K562 (cell line): ENCODE data around the gene UTP11. TPM values are rescaled to one million over a fixed set of nuclear protein-coding genes. Genes with fewer than 3 reads are reported as not detected.

Source experiments
- ATF7 ChIP-seq: fragments of 450-650 bp; IDR thresholded peaks from 2 replicates; pipeline ENCODE4 v1.7.1; 2014; ENCODE audit warnings: mild to moderate bottlenecking, moderate library complexity
- CBFA2T2 ChIP-seq: fragments of 450-650 bp; conservative IDR thresholded peaks from 2 replicates; pipeline ENCODE4 v1.6.1; 2017; ENCODE audit warnings: mild to moderate bottlenecking
- CCNT2 ChIP-seq: IDR thresholded peaks from 2 replicates; pipeline ENCODE4 v1.6.1; 2011; ENCODE audit warnings: borderline replicate concordance, low read depth, mild to moderate bottlenecking, moderate library complexity, mixed read lengths, low read length; ENCODE audit not compliant: insufficient read length; ENCODE audit errors: extremely low read depth
- CEBPB ChIP-seq: fragments of 450-650 bp; IDR thresholded peaks from 2 replicates; pipeline ENCODE4 v1.6.1; 2016; ENCODE audit warnings: missing genetic modification characterization, missing compliant biosample characterization
- CREBBP ChIP-seq: IDR thresholded peaks from one replicate; pipeline ENCODE4 v1.6.1; 2012; ENCODE audit warnings: low read depth, mild to moderate bottlenecking, control low read depth, inconsistent platforms, low read length
- EWSR1 ChIP-seq: fragments of 450-650 bp; IDR thresholded peaks from 2 replicates; pipeline ENCODE4 v1.6.1; 2018; ENCODE audit warnings: borderline replicate concordance, mild to moderate bottlenecking, low read depth, moderate library complexity; ENCODE audit not compliant: partially characterized antibody
- GABPA ChIP-seq: fragments of 200-800 bp; sonication (Bioruptor generic); conservative IDR thresholded peaks from 2 replicates; pipeline ENCODE4 v1.6.1; 2016; ENCODE audit warnings: low read depth, missing genetic modification characterization, missing compliant biosample characterization
- HNRNPLL ChIP-seq: fragments of 200-400 bp; formaldehyde crosslinking; IDR thresholded peaks from 2 replicates; pipeline ENCODE4 v1.6.1; 2017; ENCODE audit warnings: low read length, low read depth, mild to moderate bottlenecking; ENCODE audit not compliant: poor library complexity, severe bottlenecking
- MEIS2 ChIP-seq: fragments of 450-650 bp; IDR thresholded peaks from 2 replicates; pipeline ENCODE4 v1.6.1; 2014; ENCODE audit warnings: mild to moderate bottlenecking; ENCODE audit not compliant: partially characterized antibody
- MYBL2 ChIP-seq, 2 experiments: fragments of 450-650 bp in 1 of 2; sonication (generic) in 1 of 2; formaldehyde crosslinking in 1 of 2; IDR thresholded peaks; 2 replicates each; pipeline versions ENCODE4 v1.6.1 to v1.8.1; 2017 to 2022; ENCODE audit warnings: borderline replicate concordance in 1 of 2, inconsistent platforms in 1 of 2, low read depth in 1 of 2, mild to moderate bottlenecking in 1 of 2, missing genetic modification reagents in 1 of 2, moderate library complexity in 1 of 2
- NCOA2 ChIP-seq, 2 experiments: fragments of 450-650 bp; IDR thresholded peaks; 2 replicates each; pipeline ENCODE4 v1.6.1; 2018; ENCODE audit warnings: mild to moderate bottlenecking in 2 of 2, moderate library complexity in 1 of 2; ENCODE audit not compliant: partially characterized antibody in 2 of 2
- POLR2B ChIP-seq: fragments of 450-650 bp; IDR thresholded peaks from 2 replicates; pipeline ENCODE4 v1.6.1; 2018; ENCODE audit warnings: low read depth; ENCODE audit not compliant: partially characterized antibody
- SNRNP70 ChIP-seq: fragments of 200-400 bp; formaldehyde crosslinking; optimal IDR thresholded peaks from 2 replicates; pipeline ENCODE3; 2017; ENCODE audit warnings: low read depth, low read length
- SP2 ChIP-seq: IDR thresholded peaks from 2 replicates; pipeline ENCODE4 v1.6.1; 2011; ENCODE audit warnings: mild to moderate bottlenecking, low read depth, low read length, moderate library complexity; ENCODE audit not compliant: poor library complexity, severe bottlenecking; ENCODE audit errors: extremely low read depth
- TEAD2 ChIP-seq: fragments of 450-650 bp; IDR thresholded peaks from 2 replicates; pipeline ENCODE4 v1.6.1; 2016; ENCODE audit warnings: missing genetic modification characterization, control low read depth, missing compliant biosample characterization
- TGIF2 ChIP-seq: sonication (generic); formaldehyde crosslinking; IDR thresholded peaks from 2 replicates; pipeline ENCODE4 v1.8.1; 2022; ENCODE audit warnings: mild to moderate bottlenecking, missing genetic modification reagents, moderate library complexity
- ZBTB7A ChIP-seq: IDR thresholded peaks from 2 replicates; pipeline ENCODE4 v1.6.1; 2011; ENCODE audit warnings: low read depth, mild to moderate bottlenecking, low read length, moderate library complexity, borderline replicate concordance; ENCODE audit not compliant: control insufficient read depth
- ZNF717 ChIP-seq: fragments of 250-450 bp; sonication (Bioruptor Pico); IDR thresholded peaks from 2 replicates; pipeline ENCODE4 v1.5.0; 2021
- ZNF778 ChIP-seq: fragments of 450-650 bp; formaldehyde crosslinking; IDR thresholded peaks from 2 replicates; pipeline ENCODE4 v1.4.0; 2020; ENCODE audit warnings: mild to moderate bottlenecking, moderate library complexity
- polyA plus RNA-seq, 8 experiments: library from polyadenylated mRNA; depleted of rRNA in 4 of 8; stranded (reverse) in 5 of 8; unstranded in 3 of 8; fragments of >200 nt; fragmentation: Nextera tagmentation in 2 of 8; fragmentation: Illumina TruSeq in 1 of 8; extraction: Ambion mirVana in 2 of 8; extraction: Trizol in 1 of 8; gene quantifications; 2 replicates each; pipeline versions ENCODE4 v1.2.1 to v1.2.3, GENCODE V29; 2011 to 2014; ENCODE audit warnings: inconsistent platforms in 1 of 8, missing spikeins in 1 of 8
- total RNA-seq, 7 experiments: library from RNA; depleted of rRNA in 6 of 7; stranded (reverse); fragments of >200 nt in 6 of 7; fragmentation: Illumina TruSeq in 2 of 7; extraction: Trizol in 2 of 7; gene quantifications; 2 replicates each; pipeline versions ENCODE4 v1.2.1 to v1.2.3, GENCODE V29; 2011 to 2021; ENCODE audit warnings: low replicate concordance in 1 of 7
- TF ChIP-seq, protein P1 (sequence below): fragments of 450-650 bp; IDR thresholded peaks from 2 replicates; pipeline ENCODE4 v1.6.1; 2018; ENCODE audit warnings: mild to moderate bottlenecking, low read depth; ENCODE audit not compliant: partially characterized antibody
- TF ChIP-seq, protein P2 (sequence below): fragments of 250-450 bp; sonication (Bioruptor Pico); IDR thresholded peaks from 2 replicates; pipeline ENCODE4 v1.9.0; 2021; ENCODE audit warnings: mild to moderate bottlenecking
- TF ChIP-seq, protein P3 (sequence below): fragments of 450-650 bp; conservative IDR thresholded peaks from 2 replicates; pipeline ENCODE4 v1.6.1; 2016; ENCODE audit warnings: missing genetic modification characterization, low read depth, mild to moderate bottlenecking, control low read depth, missing compliant biosample characterization
- TF ChIP-seq, protein P4 (sequence below): fragments of 450-650 bp; formaldehyde crosslinking; IDR thresholded peaks from 2 replicates; pipeline ENCODE4 v1.4.0; 2020; ENCODE audit warnings: mild to moderate bottlenecking

The UTP11 gene
- total and polyA plus RNA-seq, 9 of the 15 experiments (the other 6 are each of a cell fraction or from before 2014, with no cell fraction given), result 91.1 to 378 (median 221) TPM

DNA sequence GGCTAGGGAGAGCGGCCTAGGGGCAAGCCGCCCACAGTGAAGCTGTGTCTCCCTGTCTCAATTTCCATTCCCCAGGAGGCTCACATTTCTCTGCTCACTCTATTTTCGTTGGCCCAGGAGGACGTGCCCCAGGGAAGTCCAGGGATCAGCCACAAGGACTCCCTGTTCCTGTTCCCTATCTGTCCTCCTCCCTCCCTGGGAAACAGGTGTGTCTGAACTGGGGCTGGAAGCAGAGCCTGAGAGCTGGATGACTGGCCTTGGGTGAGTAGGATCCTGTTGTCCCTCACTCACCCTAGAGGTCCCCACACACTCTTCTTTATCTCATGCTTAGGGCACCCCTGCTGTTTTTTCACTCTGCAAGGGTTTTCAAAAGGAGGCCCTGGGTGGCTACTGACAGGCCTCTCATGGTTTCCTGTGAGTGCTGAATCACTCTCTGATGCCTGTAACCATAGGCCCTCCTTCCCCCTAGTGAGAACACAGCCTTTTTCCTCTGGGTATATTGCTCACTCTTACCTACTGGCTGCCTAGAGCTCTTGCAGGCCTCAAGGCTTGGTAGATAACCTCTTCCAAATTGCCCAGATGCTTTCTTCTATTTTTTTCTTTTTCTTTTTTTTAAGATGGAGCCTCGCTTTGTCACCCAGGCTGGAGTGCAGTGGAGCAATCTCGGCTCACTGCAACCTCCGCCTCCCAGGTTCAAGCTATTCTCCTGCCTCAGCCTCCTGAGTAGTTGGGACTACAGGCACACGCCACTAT lies 3.3 kb upstream of the UTP11 start (continued):
- no peak for TF ChIP-seq ZNF717
- no peak for TF ChIP-seq TEAD2 (tag)
- no peak; the same call in 1 of the 2 replicates for TF ChIP-seq ZBTB7A
- TF ChIP-seq ZNF778, result no peak
- no peak for TF ChIP-seq HNRNPLL
- TF ChIP-seq, protein P1, sequence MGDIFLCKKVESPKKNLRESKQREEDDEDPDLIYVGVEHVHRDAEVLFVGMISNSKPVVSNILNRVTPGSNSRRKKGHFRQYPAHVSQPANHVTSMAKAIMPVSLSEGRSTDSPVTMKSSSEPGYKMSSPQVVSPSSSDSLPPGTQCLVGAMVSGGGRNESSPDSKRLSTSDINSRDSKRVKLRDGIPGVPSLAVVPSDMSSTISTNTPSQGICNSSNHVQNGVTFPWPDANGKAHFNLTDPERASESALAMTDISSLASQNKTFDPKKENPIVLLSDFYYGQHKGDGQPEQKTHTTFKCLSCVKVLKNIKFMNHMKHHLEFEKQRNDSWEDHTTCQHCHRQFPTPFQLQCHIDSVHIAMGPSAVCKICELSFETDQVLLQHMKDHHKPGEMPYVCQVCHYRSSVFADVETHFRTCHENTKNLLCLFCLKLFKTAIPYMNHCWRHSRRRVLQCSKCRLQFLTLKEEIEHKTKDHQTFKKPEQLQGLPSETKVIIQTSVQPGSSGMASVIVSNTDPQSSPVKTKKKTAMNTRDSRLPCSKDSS, result no peak
- TF ChIP-seq SNRNP70, result no peak
- TF ChIP-seq CBFA2T2, result no peak
- no peak for TF ChIP-seq EWSR1
- TF ChIP-seq TGIF2 (CRISPR knock-in tag), result no peak
- TF ChIP-seq CEBPB (tag), result peak; percentile 29; the same call in 1 of the 2 replicates
- no peak for TF ChIP-seq NCOA2 (IDR thresholded peaks at IDR 0.05; ENCODE audit: partially characterized antibody in 2 of 2)
- TF ChIP-seq CCNT2, result no peak
- peak; percentile 22 for TF ChIP-seq POLR2B
- TF ChIP-seq, protein P2, sequence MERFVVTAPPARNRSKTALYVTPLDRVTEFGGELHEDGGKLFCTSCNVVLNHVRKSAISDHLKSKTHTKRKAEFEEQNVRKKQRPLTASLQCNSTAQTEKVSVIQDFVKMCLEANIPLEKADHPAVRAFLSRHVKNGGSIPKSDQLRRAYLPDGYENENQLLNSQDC, result no peak
- TF ChIP-seq ATF7, result no peak; the same call in 1 of the 2 replicates
- TF ChIP-seq, protein P3, sequence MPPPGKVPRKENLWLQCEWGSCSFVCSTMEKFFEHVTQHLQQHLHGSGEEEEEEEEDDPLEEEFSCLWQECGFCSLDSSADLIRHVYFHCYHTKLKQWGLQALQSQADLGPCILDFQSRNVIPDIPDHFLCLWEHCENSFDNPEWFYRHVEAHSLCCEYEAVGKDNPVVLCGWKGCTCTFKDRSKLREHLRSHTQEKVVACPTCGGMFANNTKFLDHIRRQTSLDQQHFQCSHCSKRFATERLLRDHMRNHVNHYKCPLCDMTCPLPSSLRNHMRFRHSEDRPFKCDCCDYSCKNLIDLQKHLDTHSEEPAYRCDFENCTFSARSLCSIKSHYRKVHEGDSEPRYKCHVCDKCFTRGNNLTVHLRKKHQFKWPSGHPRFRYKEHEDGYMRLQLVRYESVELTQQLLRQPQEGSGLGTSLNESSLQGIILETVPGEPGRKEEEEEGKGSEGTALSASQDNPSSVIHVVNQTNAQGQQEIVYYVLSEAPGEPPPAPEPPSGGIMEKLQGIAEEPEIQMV (tag), result peak; percentile 25; the same call in 1 of the 2 replicates
- TF ChIP-seq CREBBP, result no peak
- TF ChIP-seq GABPA (tag), result peak; percentile 53
- TF ChIP-seq MEIS2, result peak; percentile 63
- TF ChIP-seq, protein P4, sequence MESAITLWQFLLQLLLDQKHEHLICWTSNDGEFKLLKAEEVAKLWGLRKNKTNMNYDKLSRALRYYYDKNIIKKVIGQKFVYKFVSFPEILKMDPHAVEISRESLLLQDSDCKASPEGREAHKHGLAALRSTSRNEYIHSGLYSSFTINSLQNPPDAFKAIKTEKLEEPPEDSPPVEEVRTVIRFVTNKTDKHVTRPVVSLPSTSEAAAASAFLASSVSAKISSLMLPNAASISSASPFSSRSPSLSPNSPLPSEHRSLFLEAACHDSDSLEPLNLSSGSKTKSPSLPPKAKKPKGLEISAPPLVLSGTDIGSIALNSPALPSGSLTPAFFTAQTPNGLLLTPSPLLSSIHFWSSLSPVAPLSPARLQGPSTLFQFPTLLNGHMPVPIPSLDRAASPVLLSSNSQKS (CRISPR knock-in tag), result no peak
- TF ChIP-seq MYBL2 (IDR thresholded peaks at IDR 0.05; ENCODE audit: low read depth), result no peak
- no peak for TF ChIP-seq MYBL2 (CRISPR knock-in tag; IDR thresholded peaks at IDR 0.05; ENCODE audit: borderline replicate concordance)
- TF ChIP-seq SP2, result no peak
